Stimulated activated CD8-positive, alpha-beta memory T cell treated with anti-CD3 and anti-CD28 coated beads, Interleukin-12 subunit alpha, Interleukin-12 subunit beta, amount 100 ng/mL, for 24 hours (primary cell): ENCODE results near the gene OLFM4.

Experiments used
- DNase-seq: peaks from one replicate; pipeline ENCODE4 v3.0.0-alpha.2; 2020; ENCODE audit errors: extremely low read depth

The OLFM4 gene

DNA sequence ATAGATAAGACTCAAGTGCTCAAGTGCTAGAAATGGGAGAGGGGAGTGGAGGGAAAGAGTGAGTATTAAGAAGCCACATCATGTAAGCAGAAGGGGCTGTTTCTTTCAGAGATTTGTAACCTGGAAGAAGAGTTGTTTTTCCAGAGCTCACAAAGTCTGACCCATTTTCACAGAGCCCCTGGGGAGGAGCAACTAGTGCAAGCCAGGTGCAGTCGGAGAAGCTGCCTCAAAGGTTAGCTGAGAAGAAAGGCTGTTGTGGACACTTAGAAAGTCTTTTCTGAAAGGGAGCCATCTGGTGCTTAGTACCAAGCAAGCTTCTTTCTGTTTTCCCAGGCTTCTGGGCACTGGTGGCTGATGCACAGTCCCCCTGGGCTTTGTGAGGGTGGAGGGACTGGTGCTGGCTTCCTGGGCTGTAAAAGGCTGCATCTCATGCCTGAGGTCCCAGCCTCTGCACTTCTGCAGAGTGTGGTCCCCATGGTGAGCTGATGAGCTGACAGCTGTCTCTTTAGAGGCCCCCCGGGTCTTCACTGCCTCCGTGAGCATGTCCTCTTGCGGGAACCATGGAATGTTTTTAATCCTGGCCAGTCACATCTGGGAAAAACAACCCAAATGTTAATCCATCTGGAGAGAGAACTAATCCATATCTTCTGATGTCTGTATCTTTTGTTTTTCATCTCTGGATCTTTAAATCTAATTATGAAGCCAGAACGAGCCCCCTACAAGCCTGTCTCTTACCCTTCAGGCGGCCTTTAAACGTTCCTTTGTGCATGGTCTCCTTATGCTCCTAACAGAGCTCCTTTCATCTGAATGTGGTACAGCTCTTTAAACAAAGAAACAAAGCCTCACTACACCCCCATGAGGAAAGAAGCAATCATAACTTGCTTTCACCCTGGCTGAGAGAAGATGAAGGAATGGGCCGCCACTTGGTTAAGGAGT lies 40.2 kb downstream of the OLFM4 start:
- no peak for DNase-seq

DNA sequence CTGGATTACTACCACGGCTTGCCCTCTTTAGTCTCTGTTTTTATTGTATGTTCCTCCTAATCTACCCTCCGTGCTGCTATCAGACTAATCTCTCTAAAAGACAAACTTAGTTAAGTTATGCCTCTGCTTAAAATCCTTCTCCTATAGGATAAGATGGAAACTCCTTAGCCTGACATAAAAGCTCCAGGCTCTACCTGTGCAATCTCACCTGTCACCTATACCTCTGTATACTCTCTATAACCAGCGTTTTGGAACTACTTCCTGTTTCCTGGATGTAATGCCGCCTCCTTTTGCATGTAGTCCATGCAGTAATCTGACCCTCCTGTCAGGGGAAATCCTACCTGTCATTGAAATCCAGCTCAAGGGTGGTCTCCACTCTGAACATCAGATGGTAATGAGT lies 41.2 kb downstream of the OLFM4 start:
- no peak for DNase-seq

DNA sequence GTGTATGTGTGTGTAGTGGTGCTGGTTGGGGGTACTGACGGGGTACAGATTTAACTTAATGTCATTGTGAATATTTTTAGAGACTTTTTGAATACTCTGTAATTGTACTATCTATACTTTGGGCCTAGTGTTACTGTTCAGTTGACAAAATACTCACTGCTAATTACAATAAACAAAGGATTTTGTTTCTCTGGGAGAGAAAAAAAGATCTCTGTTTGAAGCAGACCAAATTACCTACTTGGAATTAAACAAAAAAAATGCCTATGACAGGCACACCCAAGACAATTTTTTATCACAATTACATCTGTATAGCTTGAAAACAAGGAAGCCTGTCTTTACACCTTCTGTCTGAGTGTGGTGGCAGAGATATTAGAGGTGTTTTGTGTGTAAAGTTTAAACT lies 45.1 kb downstream of the OLFM4 start:
- no peak for DNase-seq

DNA sequence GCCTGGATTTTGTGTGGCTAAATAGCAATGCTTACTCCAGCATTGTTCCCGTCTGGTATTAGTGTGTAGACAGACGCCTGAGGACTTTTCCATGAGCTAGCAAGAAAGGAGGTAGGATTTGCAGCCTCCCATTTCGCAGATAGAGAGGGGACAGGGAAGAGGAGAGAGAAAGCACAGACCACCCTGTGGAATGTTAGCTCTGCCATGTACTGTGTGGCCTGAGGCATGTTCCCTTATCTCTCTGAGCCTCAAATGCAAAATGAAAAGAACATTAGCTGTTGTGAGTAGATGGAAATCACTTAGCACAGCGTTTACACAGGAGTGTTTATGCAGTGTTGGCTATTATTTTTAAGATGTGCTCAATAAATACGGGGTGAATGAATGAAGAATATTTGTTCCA lies 45.5 kb downstream of the OLFM4 start:
- no peak for DNase-seq

DNA sequence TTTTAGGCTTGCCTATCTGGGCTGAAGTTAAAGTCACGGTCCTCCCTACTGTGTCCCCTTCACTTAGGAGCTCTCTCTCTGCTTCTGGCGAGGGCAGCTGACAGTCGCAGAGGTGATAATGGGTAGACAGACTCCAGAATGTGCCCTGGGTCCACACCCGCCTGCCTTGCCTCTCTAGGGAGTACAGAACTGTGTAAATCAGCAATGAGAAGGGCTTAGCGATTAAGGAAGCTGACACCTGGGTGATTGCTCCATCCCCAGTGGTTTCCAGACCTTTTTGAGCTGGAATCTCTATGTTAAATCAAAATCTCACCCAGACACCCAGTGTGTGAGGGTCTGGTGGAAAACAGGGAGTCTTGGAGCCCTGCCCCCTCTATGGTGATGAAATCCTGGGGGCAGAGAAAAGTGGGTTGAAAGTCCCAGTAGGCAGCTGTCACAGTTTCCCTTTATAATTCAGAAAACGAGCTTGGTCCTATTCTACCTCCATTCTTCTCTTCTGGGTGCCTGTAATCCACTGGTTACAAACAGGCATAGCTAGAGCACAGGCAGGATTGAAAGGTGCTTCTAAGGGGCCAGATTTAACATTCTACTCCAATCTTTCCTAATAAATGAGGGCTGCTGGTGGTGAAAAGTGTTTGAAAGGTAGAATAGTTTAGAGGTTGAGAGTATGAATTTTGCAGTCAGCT lies 46.9 kb downstream of the OLFM4 start:
- no peak for DNase-seq

DNA sequence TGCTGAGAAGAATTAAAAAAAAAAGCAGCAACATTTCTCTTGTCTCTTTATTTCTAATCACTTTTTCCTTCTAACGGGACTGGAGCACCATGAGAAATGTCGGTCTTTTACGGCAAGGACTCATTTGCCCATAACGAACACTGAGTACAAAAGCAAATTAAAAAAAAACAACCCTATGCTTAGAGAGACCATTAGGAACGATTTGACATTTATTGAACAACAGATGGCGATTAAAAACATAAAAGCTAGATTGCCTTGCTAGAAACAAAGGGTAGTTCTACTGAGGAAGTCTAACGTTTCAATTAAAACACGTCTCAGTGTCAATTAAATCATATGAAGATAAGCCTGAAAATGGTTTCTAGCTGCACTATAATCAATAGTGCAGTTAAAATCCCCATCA lies 51.1 kb downstream of the OLFM4 start:
- no peak for DNase-seq

DNA sequence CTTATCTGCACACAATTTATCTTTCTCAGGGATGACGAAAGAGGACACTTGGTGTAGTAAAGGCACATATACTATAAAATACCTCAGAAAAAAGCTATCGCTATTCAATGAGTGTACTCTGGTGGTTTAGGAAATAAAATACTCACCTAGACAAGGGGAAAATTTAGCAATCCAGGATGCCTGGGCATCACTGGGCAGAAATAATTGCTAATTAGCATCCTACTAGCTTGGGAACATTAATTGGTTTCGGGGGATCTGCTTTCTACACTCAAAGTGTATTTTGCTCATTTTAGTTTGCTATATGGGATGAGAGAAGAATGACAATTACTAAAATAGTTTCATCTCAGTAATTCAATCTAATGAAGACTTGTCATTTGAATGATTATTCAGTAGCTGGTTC lies 60.3 kb downstream of the OLFM4 start:
- no peak for DNase-seq

DNA sequence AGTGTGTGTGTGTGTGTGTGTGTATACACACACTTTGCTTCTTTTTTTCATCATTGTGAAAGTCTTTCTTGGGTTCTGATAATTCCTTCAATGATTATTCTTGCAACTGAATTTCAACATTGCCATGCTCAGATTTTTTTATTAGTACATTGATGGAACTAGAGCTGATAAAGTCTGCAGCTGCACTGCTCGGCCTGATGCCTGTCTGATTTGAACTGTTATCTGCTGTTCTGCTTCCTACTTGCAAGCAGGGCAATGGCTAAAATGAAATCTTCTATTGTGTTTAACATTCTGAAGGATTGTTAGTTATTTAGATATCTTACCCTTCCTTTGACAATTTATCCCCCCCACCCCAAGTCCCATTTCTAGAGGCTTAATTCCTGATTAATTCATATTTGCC lies 61.3 kb downstream of the OLFM4 start:
- no peak for DNase-seq

DNA sequence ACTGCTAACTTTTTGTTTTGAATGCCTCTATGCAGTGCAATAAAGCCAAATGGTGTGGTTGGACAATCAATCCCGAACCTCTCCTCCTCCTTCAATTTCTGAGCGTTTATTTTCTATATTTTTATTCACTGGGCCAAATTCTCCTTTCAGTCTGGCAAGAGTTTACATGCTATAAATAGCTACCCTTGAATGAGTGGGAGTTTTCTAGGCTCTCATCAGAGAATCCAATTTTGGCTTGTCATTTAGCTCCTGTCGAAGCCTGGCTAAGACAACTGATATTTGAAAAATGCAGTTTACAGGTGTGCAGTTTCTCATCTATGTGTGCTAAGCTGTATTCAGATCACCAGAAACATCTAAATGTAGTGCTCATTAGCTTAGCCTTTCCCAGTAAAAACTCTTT lies 61.8 kb downstream of the OLFM4 start:
- DNase-seq = no peak

DNA sequence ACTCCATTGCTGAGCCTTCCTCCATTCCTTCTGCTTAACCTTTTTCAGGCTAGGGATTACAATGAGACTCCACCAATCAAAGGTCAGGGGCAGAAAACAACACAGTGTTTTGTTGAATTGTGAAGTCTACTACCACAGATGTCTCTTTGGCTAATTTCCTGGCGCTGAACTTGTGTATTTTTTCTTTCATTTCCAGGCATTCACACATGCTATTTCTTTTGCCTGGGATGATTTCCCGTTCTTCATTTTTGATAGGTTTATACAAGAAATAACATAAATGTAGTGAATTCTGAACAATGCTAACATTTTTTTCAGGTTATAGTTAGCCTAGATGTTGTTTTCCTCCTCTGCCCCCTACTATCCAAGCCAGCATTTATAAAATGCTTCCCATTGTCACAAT lies 64.3 kb downstream of the OLFM4 start:
- no peak for DNase-seq

DNA sequence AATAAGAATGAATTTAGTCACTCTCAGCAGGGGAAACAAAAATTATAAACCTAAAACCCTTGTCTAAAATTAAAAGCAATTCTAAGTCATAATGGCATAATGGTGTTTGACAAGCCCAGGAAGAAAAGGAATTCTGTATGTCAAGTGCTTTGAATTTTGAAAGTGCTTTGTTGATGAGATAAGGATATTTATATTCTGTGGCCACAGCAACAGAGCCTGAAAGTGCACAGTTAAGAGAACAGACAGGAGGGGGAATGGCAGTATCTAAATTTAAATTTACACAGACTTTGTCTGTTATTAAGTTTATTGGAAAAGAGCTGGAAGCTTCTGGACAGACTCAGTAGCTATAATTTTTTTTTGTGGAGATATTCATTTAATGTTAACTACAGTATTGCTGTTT lies 69.8 kb downstream of the OLFM4 start:
- no peak for DNase-seq

DNA sequence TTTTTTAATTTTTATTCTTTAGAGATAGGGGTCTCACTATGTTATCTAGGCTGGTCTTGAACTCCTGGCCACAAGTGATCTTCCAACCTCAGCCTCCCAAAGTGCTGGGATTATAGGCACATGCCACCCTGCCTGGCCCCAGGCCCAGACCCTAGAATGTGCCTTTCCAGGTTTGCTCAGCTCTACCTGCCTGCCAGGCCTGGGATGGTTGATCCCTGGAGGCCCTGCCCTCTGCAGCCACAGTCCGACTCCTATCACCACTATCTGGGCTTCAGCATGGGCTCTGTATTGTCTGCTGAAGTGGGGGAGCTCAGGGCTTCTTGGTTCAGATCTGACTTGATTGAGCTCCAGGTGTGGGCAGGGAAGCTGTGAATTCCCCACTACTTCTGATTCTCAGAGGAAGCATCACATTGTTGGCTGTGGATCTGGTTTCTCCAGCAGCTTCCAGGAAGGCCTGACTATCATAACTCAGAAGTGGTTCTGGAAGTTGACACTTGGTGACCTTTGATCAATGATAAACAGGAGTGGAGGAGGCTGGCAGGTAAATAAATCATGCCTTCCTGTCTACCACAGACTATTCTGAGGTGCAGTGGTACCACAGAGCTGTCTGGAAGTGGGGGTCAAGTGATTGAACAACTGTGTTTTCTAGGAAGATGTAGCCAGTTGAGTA lies 71.9 kb downstream of the OLFM4 start:
- DNase-seq = no peak
